Panc1 (cell line): ENCODE results near the gene ATOH7. TPM values are rescaled to one million over a fixed set of nuclear protein-coding genes. Genes with fewer than 3 reads are reported as not detected.

Experiments used
- ATAC-seq: fragments of 200-7000 bp; cut with Tn5 transposase; 2 replicates; pipeline ENCODE4 v1.9.1; 2020; ENCODE audit warnings: mild to moderate bottlenecking, moderate library complexity
- BruUV-seq: library from RNA; stranded (reverse); fragments of 400-500 nt; replicated peaks from 2 replicates; lab custom pipeline; 2021; lab: Mats Ljungman, UMichigan
- CTCF ChIA-PET: fragments of 300-600 bp; sonication (Branson Sonifier 250); formaldehyde crosslinking; loops from one replicate; lab custom pipeline; 2022; ENCODE audit warnings: antibody characterized with exemption; lab: Charles Lee
- POLR2A ChIA-PET: fragments of 300-600 bp; sonication (Branson Sonifier 250); formaldehyde crosslinking; loops from one replicate; lab custom pipeline; 2022; ENCODE audit warnings: antibody characterized with exemption; lab: Charles Lee
- DNase-seq: peaks from one replicate; pipeline ENCODE4 v3.0.0-alpha.2; 2010; ENCODE audit warnings: low read depth, low spot score
- H3K27ac ChIP-seq: 2 replicates; pipeline ENCODE4 v1.5.1; 2011; ENCODE audit warnings: mild to moderate bottlenecking, low read length, inconsistent platforms
- H3K27me3 ChIP-seq: fragments of 200-500 bp; sonication (Bioruptor generic); 2 replicates; pipeline ENCODE4 v1.6.0; 2014; ENCODE audit warnings: low read length, inconsistent platforms; ENCODE audit not compliant: control insufficient read depth, insufficient read depth
- H3K36me3 ChIP-seq: fragments of 200-500 bp; sonication (Bioruptor generic); 2 replicates; pipeline ENCODE4 v1.5.1; 2014; ENCODE audit warnings: inconsistent platforms, mild to moderate bottlenecking, low read length, moderate library complexity; ENCODE audit not compliant: control insufficient read depth, insufficient read depth
- H3K4me1 ChIP-seq: 2 replicates; pipeline ENCODE4 v1.5.1; 2011; ENCODE audit warnings: inconsistent platforms, mild to moderate bottlenecking, low read length, moderate library complexity; ENCODE audit not compliant: control insufficient read depth, insufficient read depth
- H3K4me3 ChIP-seq, 2 experiments: 2 replicates each; pipeline ENCODE4 v1.5.1; 2011 to 2012; ENCODE audit warnings: low read depth in 2 of 2, low read length in 2 of 2, mild to moderate bottlenecking in 2 of 2, inconsistent platforms in 1 of 2, moderate library complexity in 1 of 2
- H3K9me3 ChIP-seq: fragments of 200-500 bp; sonication (Bioruptor generic); 2 replicates; pipeline ENCODE4 v1.5.1; 2014; ENCODE audit warnings: low read depth, mild to moderate bottlenecking, inconsistent platforms, low read length, moderate library complexity; ENCODE audit not compliant: control insufficient read depth, insufficient read depth
- POLR2AphosphoS5 ChIP-seq: IDR thresholded peaks from 2 replicates; pipeline ENCODE4 v1.6.1; 2012; ENCODE audit warnings: mild to moderate bottlenecking, low read depth, low read length, moderate library complexity
- SIN3A ChIP-seq: IDR thresholded peaks from 2 replicates; pipeline ENCODE4 v1.6.1; 2012; ENCODE audit warnings: low read depth, mild to moderate bottlenecking, low read length, moderate library complexity, borderline replicate concordance; ENCODE audit not compliant: insufficient read depth
- TCF7L2 ChIP-seq: IDR thresholded peaks from 2 replicates; pipeline ENCODE4 v1.6.1; 2011; ENCODE audit warnings: mild to moderate bottlenecking, low read depth, low read length, inconsistent platforms
- in situ Hi-C: cut with HindIII; loops from 2 replicates; pipeline ENCODE4 v1.10.0; 2016; ENCODE audit warnings: low sequenced_read_pairs, low pct_unique_long_range_greater_than_20kb
- intact Hi-C: fragments of 100-400 bp; cut with micrococcal nuclease; formaldehyde crosslinking; loops from one replicate; pipeline ENCODE4 v1.10.0; 2022; ENCODE audit not compliant: unreplicated experiment
- total RNA-seq: library from RNA; stranded (reverse); gene quantifications from one replicate; pipeline ENCODE4 v1.2.1, GENCODE V29; 2021; ENCODE audit not compliant: unreplicated experiment
- TF ChIP-seq, protein P1 (sequence below), 2 experiments: IDR thresholded peaks; 2 replicates each; pipeline ENCODE4 v1.6.1; 2011 to 2012; ENCODE audit warnings: low read depth in 2 of 2, control low read depth in 1 of 2, low read length in 1 of 2, mild to moderate bottlenecking in 1 of 2, moderate library complexity in 1 of 2; ENCODE audit not compliant: insufficient read depth in 1 of 2
- TF ChIP-seq, protein P2 (sequence below): fragments of 450-650 bp; IDR thresholded peaks from 2 replicates; pipeline ENCODE4 v1.5.1; 2017; ENCODE audit warnings: mild to moderate bottlenecking

Gene ATOH7
- total RNA-seq, 1 experiment from 2014 or later = 0.28 TPM

DNA sequence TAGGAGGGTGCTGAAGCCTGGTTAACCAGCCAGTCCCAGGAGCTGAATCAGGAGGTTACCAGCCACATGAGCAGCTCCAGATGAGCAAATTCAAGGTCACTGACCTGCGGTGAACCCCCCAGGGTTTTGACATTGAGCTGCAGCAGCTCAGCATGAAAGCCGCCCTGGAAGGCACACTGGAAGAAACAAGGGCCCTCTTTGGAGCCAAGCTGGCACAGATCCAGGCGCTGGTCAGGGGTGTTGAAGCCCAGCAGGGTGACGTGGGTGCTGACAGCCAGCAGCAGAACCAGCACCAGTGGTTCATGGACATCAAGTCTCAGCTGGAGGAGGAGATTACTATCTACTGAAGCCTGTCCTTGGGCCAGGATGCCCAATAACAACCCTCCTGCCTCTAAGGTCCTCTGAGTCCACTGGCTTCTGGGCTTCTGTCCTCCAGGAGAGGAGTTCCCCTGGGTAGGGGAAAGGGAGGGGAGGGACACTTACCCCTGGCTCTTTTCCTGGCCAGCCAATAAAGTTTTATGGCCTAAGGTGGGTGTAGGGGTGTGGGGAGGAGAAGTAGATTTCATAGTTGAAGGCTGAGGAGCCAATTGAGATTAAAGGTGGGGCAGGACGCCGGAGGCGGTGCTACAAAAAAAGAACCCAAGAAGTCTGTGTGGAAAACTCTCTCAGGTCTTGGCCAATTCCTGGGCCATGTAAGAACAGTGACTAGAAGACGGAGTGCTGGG lies 29.4 kb upstream of the ATOH7 start:
- H3K27me3 ChIP-seq = no peaks in the 10 kb centered on the region
- ChIA-PET POLR2A (no interaction called here), CTCF (interaction anchor here (0.6 kb wide), 1 partner anchor 77 kb away, joined by 3 read pairs; no protein-coding TSS in a partner anchor)
- TF ChIP-seq TCF7L2 (no peak), POLR2AphosphoS5 (no peak), SIN3A (no peak)
- TF ChIP-seq, protein P1, sequence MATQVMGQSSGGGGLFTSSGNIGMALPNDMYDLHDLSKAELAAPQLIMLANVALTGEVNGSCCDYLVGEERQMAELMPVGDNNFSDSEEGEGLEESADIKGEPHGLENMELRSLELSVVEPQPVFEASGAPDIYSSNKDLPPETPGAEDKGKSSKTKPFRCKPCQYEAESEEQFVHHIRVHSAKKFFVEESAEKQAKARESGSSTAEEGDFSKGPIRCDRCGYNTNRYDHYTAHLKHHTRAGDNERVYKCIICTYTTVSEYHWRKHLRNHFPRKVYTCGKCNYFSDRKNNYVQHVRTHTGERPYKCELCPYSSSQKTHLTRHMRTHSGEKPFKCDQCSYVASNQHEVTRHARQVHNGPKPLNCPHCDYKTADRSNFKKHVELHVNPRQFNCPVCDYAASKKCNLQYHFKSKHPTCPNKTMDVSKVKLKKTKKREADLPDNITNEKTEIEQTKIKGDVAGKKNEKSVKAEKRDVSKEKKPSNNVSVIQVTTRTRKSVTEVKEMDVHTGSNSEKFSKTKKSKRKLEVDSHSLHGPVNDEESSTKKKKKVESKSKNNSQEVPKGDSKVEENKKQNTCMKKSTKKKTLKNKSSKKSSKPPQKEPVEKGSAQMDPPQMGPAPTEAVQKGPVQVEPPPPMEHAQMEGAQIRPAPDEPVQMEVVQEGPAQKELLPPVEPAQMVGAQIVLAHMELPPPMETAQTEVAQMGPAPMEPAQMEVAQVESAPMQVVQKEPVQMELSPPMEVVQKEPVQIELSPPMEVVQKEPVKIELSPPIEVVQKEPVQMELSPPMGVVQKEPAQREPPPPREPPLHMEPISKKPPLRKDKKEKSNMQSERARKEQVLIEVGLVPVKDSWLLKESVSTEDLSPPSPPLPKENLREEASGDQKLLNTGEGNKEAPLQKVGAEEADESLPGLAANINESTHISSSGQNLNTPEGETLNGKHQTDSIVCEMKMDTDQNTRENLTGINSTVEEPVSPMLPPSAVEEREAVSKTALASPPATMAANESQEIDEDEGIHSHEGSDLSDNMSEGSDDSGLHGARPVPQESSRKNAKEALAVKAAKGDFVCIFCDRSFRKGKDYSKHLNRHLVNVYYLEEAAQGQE (IDR thresholded peaks at IDR 0.05; ENCODE audit: insufficient read depth in 1 of 2, low read depth in 2 of 2, low read length in 1 of 2) = no peak
- TF ChIP-seq, protein P2, sequence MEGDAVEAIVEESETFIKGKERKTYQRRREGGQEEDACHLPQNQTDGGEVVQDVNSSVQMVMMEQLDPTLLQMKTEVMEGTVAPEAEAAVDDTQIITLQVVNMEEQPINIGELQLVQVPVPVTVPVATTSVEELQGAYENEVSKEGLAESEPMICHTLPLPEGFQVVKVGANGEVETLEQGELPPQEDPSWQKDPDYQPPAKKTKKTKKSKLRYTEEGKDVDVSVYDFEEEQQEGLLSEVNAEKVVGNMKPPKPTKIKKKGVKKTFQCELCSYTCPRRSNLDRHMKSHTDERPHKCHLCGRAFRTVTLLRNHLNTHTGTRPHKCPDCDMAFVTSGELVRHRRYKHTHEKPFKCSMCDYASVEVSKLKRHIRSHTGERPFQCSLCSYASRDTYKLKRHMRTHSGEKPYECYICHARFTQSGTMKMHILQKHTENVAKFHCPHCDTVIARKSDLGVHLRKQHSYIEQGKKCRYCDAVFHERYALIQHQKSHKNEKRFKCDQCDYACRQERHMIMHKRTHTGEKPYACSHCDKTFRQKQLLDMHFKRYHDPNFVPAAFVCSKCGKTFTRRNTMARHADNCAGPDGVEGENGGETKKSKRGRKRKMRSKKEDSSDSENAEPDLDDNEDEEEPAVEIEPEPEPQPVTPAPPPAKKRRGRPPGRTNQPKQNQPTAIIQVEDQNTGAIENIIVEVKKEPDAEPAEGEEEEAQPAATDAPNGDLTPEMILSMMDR = no peak
- DNase-seq (no peak), ATAC-seq (no peak)
- no peak overlapping the region for H3K27ac ChIP-seq
- in situ Hi-C loops = no loop called here
- no peaks in the 10 kb centered on the region for H3K4me1 ChIP-seq
- H3K9me3 ChIP-seq = peaks cover 2% of the 10 kb centered on the region; the same call in 1 of the 2 replicates
- no peak overlapping the region for H3K4me3 ChIP-seq
- H3K36me3 ChIP-seq = no peaks in the 10 kb centered on the region
- BruUV-seq = no TSS peak
- intact Hi-C loops = no loop called here

DNA sequence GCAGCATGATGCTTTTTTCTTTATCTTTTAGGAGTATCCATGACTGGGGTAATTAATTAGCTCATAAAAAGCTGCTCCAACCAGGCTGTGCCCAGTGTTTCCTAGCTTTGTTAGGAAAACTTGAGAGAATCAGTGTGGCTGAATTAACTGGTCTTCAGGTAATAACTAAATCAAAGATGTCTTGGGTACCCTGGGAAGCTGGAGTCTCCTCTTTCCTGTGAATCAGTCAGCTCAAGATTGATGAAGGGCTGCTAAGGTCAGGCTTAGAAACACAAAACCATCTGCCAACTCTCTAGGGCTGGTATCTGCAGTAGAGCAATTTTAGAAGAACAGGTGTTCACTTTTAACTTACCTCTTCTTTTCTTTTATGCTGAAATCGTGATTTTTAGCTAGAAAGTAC lies 21.4 kb upstream of the ATOH7 start:
- no peak overlapping the region for H3K27ac ChIP-seq
- intact Hi-C loops = no loop called here
- ChIA-PET CTCF (no interaction called here), POLR2A (no interaction called here)
- H3K4me1 ChIP-seq = no peaks in the 10 kb centered on the region
- ATAC-seq = no peak
- in situ Hi-C loops = no loop called here
- no peak overlapping the region for H3K4me3 ChIP-seq
- no peaks in the 10 kb centered on the region; the same call in 1 of the 2 replicates for H3K27me3 ChIP-seq
- TF ChIP-seq, protein P2 = no peak
- no peak for TF ChIP-seq SIN3A
- TF ChIP-seq, protein P1 (IDR thresholded peaks at IDR 0.05; ENCODE audit: insufficient read depth in 1 of 2, low read depth in 2 of 2, low read length in 1 of 2) = no peak
- TF ChIP-seq TCF7L2 = no peak
- TF ChIP-seq POLR2AphosphoS5 = no peak
- no peak for DNase-seq
- H3K9me3 ChIP-seq = no peaks in the 10 kb centered on the region
- no TSS peak for BruUV-seq
- no peaks in the 10 kb centered on the region for H3K36me3 ChIP-seq
